Measurements from ENCODE around the gene MARCHF10. TPM values are rescaled to one million over a fixed set of nuclear protein-coding genes. Genes with fewer than 3 reads are reported as not detected.

The MARCHF10 gene
- total and polyA plus RNA-seq, 9 of the 15 experiments (the other 6 are each of a cell fraction or from before 2014, with no cell fraction given): not detected

- H3K36me3 ChIP-seq (ENCODE audit: control insufficient read depth, insufficient read depth, low read length): no peaks in the 10 kb centered on the region
- peaks cover 0 to 7% of the 10 kb centered on the region in 2 experiments; a peak in 2 of 5 replicates for H3K4me1 ChIP-seq (replicated peaks in 1 of 2; ENCODE audit: control insufficient read depth in 2 of 2, insufficient read depth in 2 of 2, low read length in 2 of 2)
- no peak for ATAC-seq
- no peaks in the 10 kb centered on the region for H3K9me1 ChIP-seq (ENCODE audit: control insufficient read depth, insufficient read depth, low read length)
- no peak overlapping the region for H3K27ac ChIP-seq (ENCODE audit: extremely low read depth, low read depth, low read length)
- 0 out of 2 replicates have a peak, but pooled peaks cover 2% of the 10 kb centered on the region for H3K9me3 ChIP-seq (replicated peaks; ENCODE audit: control insufficient read depth, insufficient read depth, low read depth, low read length)
- 4% methylated on average over 4 of the region's 4 CpGs for WGBS (ENCODE audit: insufficient coverage, low coverage, missing lambda C conversion rate)
- H3K9ac ChIP-seq (ENCODE audit: insufficient read depth in 1 of 2, low read depth in 2 of 2, low read length in 2 of 2): no peak overlapping the region
- in situ Hi-C loops (cut with MboI): no loop called here
- no peak overlapping the region for H3K4me3 ChIP-seq
- ChIA-PET POLR2A (interaction anchor here (0.6 kb wide), 1 partner anchor 90 kb away, joined by 3 read pairs; no protein-coding TSS in a partner anchor), CTCF (ENCODE audit: low intra/inter-chr PET ratio) (no interaction called here)
- intact Hi-C loops (cut with micrococcal nuclease): no loop called here
- 0 out of 2 replicates have a peak, but pooled peaks cover 3% of the 10 kb centered on the region for H4K20me1 ChIP-seq (replicated peaks; ENCODE audit: control insufficient read depth, insufficient read depth, low read length)
- no peak overlapping the region for H2AFZ ChIP-seq (ENCODE audit: low read depth, low read length)
- no peak for FAIRE-seq
- no peaks in the 10 kb centered on the region for H3K79me2 ChIP-seq (ENCODE audit: control insufficient read depth, insufficient read depth, low read length)
- H3K4me2 ChIP-seq (ENCODE audit: insufficient read depth, low read length): no peak overlapping the region
- H3K27me3 ChIP-seq (ENCODE audit: control insufficient read depth in 2 of 2, insufficient read depth in 2 of 2, low read length in 2 of 2): peaks cover 20 to 26% of the 10 kb centered on the region in 2 experiments; a peak in 4 of 5 replicates
- no peak for TF ChIP-seq NR1H2 (CRISPR knock-in tag; IDR thresholded peaks at IDR 0.05)
- no peak for TF ChIP-seq BACH1 (tag; IDR thresholded peaks at IDR 0.05)
- TF ChIP-seq ZBTB49 (CRISPR knock-in tag; IDR thresholded peaks at IDR 0.05; ENCODE audit: borderline replicate concordance): no peak
- no peak for TF ChIP-seq KDM5B (IDR thresholded peaks at IDR 0.05; ENCODE audit: insufficient replicate concordance, low read depth, low read length)
- TF ChIP-seq ZBTB12 (CRISPR knock-in tag; IDR thresholded peaks at IDR 0.05): no peak
- no peak for TF ChIP-seq GATAD2A (IDR thresholded peaks at IDR 0.05)
- no peak for TF ChIP-seq JUNB (CRISPR knock-in tag; conservative IDR thresholded peaks at IDR 0.05)
- no peak for TF ChIP-seq MYBL2 (IDR thresholded peaks at IDR 0.05; ENCODE audit: low read depth)
- no peak for TF ChIP-seq MYBL2 (CRISPR knock-in tag; IDR thresholded peaks at IDR 0.05; ENCODE audit: borderline replicate concordance)
- TF ChIP-seq MEF2A (IDR thresholded peaks at IDR 0.05; ENCODE audit: control insufficient read depth, low read depth, low read length): no peak
- TF ChIP-seq ZNF695 (CRISPR knock-in tag; IDR thresholded peaks at IDR 0.05): no peak
- TF ChIP-seq SRSF7 (optimal IDR thresholded peaks at IDR 0.05; ENCODE audit: low read depth, low read length): no peak
- no peak for TF ChIP-seq ZNF778 (CRISPR knock-in tag; IDR thresholded peaks at IDR 0.05)
- TF ChIP-seq JUND (IDR thresholded peaks at IDR 0.05; ENCODE audit: borderline replicate concordance, low read depth, low read length): no peak
- TF ChIP-seq JUND (tag; IDR thresholded peaks at IDR 0.05; ENCODE audit: borderline replicate concordance, low read depth, low read length): no peak
- BruUV-seq (replicated peaks): no TSS peak
- no peak for DNase-seq (ENCODE audit: extremely low read depth in 1 of 4, low spot score in 3 of 4)
These were observed 1.5 kb upstream of the MARCHF10 start for GRCh38 chr17:62809656-62810055.

Measured in K562 (cell line).